H54 (cell line): ENCODE data around the gene ANKFN1.

Experiments
- DNase-seq: peaks from one replicate; pipeline ENCODE4 v3.0.0; 2011; ENCODE audit warnings: low spot score, mixed read lengths; ENCODE audit not compliant: insufficient read length
- FAIRE-seq: peaks from 3 replicates; lab custom pipeline; 2011; peaks lifted over from hg19 to GRCh38; lab: Jason Lieb, UNC
- POLR2A ChIP-seq: IDR thresholded peaks from 2 replicates; pipeline ENCODE4 v1.6.1; 2011; ENCODE audit warnings: low read depth, mild to moderate bottlenecking, low read length

The ANKFN1 gene

GRCh38 chr17:56152874-56153602 is at the start of gene ANKFN1:
Gene ANKFN1 (plus strand): TSS chr17:56153475. CDS start chr17:56212668, 59,193 bp downstream.
- DNase-seq (no peak), FAIRE-seq (no peak)
- TF ChIP-seq POLR2A, result no peak

DNA sequence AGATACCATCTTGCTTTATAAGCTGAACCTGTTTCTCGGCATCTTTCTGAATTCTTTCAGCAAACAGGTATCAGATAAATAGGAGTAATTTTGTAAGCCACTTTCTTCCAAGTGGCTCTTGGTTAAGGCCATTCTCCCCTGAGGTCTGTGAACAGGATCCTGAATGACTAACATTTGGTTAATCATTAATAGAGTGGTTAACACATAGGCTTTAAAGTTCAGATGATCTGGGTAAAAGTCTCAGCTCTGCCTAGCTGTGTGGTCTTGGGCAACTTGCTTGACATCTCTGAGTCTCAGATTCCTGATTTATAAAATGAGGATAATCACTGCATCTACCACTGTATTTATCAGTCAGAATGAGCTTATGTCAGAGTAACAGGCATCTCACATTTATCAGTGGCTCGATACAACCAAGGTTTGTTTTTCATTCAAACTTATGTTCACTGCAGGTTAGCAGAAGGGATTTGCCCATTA is 44.4 kb upstream of the ANKFN1 start:
- FAIRE-seq, result no peak
- no peak for DNase-seq
- no peak for TF ChIP-seq POLR2A

- FAIRE-seq, result no peak
- no peak for TF ChIP-seq POLR2A
- DNase-seq, result no peak
Observed at GRCh38 chr17:56109836-56110235, 43.4 kb upstream of the ANKFN1 start.

DNA sequence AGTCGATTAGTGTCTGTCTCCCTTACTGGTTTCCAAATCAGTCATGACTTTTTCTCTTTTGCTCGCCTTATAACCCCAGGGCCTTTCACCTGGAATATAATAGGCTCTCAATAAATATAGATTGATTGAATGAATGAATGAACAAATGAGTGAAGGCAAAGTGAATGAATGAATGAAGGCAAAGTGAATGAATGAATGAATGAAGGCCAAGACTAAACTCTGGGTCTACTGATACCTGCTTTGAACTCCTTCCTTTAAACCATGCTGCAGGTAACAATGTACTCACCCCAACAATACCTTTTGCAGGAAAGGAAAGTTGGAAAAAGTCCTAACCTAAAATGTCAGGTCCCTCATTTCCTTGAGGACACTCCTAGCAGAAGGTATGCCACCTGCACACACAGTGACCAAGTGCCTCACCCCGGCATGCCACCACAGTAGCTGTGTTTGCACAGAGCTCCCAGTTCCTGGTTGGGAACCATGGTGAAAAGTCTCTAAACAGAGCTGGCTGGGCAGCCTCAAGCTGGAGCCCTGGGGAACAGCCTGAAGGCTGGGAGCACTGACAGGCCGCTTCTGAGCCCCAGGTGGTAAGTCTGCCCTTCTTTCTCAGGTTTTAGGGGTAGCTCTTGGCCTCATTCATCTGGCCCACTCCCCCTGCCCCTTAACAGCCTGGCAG is 42.7 kb upstream of the ANKFN1 start:
- DNase-seq, result no peak
- FAIRE-seq, result no peak
- no peak for TF ChIP-seq POLR2A

DNA sequence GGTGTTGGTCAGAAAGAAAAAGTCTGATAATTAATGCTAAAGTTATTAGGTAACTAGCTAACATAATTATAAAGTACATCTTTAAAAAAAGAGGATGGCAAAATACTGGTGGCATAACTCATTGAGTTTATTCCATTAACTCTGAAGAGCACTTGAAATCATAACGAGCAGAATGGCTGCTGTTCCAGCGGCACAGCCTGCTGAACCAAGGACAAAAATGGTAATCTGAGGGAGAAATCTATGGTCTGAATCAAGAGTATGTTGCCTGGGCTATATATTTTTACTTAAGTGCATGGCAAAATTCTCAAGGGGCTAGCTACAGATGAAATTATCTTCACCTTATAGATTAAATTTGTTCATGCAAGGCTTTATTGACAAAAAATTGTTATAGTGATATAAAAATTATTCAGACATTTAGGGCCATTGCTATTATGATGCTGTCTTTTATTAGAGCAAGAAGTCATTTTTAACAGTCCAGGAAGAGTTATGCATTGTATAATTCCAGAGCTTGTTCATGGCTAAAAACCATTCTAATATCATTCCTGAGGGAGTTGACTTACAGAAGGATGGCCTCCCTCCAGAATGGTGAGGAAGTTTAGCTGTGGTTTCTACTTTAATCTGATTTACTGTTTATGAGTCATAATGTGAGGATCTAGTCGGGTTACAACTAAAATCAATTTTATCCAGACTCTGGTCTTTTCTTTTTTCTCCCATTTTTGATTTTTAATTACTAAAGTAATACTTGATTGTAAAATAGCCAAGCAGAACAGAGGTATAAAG is 41.4 kb upstream of the ANKFN1 start:
- no peak for TF ChIP-seq POLR2A
- DNase-seq (no peak), FAIRE-seq (no peak)

- no peak for DNase-seq
- FAIRE-seq, result no peak
- TF ChIP-seq POLR2A, result no peak
Observed at GRCh38 chr17:56113486-56113885, 39.8 kb upstream of the ANKFN1 start.

GRCh38 chr17:56114469-56114868 is 38.8 kb upstream of the ANKFN1 start:
- TF ChIP-seq POLR2A, result no peak
- FAIRE-seq (no peak), DNase-seq (no peak)

DNA sequence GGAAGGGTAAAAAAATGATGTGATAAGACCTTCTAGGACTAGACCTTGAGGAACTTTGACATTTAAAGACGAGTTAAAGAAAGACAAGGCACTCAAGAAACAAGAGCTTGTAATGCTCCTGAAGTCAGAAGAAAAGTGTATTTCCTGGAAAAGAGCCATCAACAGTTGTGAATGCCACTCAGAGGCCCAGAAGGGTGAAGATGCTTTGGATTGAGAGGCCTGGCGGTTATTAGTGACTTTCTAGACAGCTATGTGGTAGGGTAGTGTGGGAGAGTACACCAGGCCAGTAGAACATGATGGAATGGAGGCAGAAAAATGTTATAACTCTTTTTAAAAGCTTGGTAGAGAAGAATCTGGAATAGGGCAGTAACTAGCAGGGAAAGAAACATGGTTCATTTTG is 34.1 kb upstream of the ANKFN1 start:
- FAIRE-seq (no peak), DNase-seq (no peak)
- no peak for TF ChIP-seq POLR2A

- DNase-seq, result no peak
- no peak for FAIRE-seq
- TF ChIP-seq POLR2A, result no peak
Observed at GRCh38 chr17:56119936-56120335, 33.3 kb upstream of the ANKFN1 start.

DNA sequence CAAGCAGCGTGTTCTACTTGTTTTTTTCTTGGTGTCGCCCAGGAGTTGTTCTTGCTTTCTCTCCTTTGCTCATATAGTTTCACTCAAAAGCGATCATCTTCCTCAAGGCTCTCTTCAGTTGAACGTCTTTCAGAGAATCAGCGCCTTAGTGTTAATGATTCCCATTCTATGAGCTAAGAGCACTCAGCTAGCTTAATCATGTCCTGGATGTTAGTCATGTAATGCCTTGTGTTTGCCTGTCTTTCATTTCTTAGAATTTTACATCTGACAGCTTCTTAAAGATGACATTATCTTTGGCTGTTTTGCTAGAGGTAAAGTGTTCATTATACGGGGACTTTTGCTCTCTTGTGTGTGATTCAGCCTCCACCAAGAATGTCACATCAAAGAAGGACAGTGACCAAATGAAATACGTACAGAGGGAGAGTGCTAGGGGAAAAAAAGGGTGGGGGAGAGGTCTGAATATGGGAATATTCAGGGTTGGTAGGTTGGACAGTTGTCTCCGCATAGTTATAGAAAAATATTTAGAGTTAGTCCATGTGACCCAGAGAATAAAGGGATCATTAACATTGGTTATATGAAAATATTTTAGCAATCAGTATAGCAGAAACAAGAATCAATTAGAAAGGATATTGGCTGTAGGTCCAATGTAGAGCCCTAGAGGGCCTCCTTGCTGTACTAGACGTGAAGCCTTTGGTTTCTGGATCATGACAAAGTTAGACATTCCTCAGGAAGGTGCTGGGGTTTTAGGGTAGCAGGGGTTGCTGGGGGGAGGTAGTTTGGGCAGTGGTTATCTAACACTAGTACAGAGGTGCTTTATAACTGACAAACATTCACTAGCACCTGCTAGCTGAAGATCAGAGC is 31.9 kb upstream of the ANKFN1 start:
- DNase-seq (no peak), FAIRE-seq (no peak)
- no peak for TF ChIP-seq POLR2A

DNA sequence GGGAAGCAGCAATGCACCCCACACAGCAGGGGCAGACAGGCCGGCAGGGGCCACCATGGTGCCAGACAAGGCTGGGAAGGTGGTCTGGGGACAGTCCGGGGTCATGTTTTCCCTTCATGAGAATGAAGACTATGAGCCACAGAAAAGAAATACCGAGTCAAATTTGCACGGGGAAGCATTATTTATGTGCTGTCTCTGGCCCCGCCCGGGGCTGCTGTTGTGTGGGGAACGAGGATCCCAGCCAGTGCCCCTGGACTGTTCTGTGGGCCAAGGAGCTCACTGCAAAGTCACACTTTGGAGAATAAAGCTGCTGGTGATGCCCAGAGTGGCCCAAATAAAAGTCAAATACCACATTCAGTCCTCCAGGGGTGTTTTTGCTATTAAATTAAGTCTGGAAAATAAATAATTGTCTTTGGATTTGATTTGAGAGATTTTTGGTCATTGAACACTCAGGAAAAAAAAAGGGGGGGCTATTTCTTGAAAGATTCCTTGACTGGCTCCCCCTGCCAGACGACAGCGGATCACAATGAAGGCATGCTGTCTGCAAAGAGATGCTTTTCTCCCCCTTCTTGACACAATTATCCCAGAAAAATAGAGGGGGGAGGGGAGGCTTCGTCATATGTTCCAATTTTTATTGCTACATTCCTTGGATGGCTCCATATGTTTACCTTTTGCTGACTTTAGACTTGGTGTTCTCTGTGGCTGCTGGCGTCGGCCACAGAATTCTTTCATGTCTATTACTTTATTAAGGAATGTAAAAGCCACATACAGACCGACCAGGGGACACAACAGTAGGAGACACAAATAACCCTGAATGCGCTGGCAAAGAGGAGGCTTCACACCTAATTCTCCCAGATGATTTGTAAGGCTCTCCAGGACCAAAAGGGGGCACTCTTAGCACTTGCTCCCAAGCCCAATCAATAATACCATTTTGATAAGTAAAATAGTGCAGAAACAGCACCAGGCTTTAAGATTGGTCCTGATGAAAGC is 27.1 kb upstream of the ANKFN1 start:
- FAIRE-seq (peak; percentile 33), DNase-seq (no peak)
- TF ChIP-seq POLR2A, result no peak

DNA sequence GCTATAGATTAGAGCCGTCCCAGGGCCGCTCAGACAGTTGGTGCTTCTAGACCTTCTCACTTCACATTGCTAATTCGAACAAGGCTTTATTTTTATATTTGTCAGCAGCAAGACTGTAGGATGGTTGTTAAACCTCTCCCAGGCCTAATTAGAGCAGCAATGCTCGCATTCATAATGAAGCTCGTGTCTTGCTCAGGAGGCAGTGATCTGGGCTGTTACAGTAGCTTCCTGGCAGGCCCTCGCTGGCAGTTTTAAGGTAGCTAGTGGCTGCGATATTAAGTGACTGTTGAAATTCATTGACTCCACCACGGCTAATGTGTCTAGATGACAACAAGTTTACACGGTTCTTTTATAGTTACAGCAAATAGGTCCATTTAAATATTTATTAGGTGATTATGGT is 23.2 kb upstream of the ANKFN1 start:
- DNase-seq (no peak), FAIRE-seq (no peak)
- TF ChIP-seq POLR2A, result no peak
